LNCAP (cell line): ENCODE results near the gene PRDM10.

Experiments used
- CTCF ChIP-seq: fragments of 450-650 bp; IDR thresholded peaks from 2 replicates; pipeline ENCODE4 v1.5.1; 2017; ENCODE audit warnings: mild to moderate bottlenecking

The PRDM10 gene

DNA sequence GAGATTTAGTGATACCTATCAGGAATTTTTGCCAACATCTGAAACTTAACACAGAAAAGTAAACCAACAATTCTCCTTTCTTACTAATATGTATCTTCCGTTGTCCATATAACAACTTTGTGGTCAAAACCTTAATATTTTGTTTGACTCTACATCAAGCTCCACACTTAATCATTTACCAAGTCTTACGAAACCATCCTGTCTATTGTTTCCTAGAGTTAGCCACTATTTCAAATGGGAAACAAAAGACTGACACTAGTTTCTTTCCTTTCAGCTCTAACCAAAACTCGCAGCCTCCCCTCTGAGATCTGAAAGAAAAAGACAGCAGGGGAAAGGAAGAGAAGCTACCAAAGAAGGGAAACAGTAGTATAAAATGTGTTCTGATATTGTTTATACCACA is 26.5 kb upstream of the PRDM10 start:
- TF ChIP-seq CTCF = no peak

DNA sequence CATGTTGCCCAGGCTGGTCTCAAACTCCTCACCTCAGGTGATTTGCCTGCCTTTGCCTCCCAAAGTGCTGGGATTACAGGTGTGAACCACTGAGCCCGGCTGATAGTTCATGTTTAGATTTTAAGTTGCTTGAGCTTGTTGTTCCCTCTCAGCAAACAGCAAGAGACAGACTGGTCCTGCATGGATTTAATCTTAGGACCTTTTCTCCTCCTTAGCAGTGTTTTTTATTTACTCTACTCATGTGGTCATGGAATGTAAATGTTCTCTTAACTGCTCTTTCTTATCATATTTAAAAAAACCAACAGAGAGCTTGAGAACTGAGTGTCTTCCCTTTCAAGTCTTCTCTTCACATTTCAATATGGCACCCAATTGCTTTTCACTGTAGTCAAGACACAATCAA is 22.7 kb upstream of the PRDM10 start:
- TF ChIP-seq CTCF = no peak

- TF ChIP-seq CTCF = no peak
Observed at GRCh38 chr11:130024361-130024760, 21.7 kb upstream of the PRDM10 start.

- TF ChIP-seq CTCF = no peak
Observed at GRCh38 chr11:130023204-130023603, 20.6 kb upstream of the PRDM10 start.

DNA sequence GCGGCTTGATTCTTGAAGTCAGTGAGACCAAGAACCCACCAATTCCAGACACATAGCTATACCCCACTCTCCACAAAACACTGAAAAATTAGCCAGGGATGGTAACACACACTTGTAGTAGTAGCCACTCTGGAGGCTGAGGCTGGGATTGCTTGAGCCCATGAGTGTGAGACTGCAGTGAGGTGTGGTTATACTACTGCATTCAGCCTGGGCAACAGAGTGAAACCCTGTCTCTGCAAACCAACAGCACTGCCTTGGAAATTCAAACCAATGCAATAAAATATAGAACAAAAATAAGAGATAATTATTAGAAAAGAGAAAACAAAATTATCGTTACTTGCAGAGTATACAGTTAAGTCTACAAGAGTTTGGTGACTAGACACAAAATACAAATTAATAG is 20.2 kb upstream of the PRDM10 start:
- TF ChIP-seq CTCF = no peak

GRCh38 chr11:130020323-130020722 is 17.7 kb upstream of the PRDM10 start:
- no peak for TF ChIP-seq CTCF

DNA sequence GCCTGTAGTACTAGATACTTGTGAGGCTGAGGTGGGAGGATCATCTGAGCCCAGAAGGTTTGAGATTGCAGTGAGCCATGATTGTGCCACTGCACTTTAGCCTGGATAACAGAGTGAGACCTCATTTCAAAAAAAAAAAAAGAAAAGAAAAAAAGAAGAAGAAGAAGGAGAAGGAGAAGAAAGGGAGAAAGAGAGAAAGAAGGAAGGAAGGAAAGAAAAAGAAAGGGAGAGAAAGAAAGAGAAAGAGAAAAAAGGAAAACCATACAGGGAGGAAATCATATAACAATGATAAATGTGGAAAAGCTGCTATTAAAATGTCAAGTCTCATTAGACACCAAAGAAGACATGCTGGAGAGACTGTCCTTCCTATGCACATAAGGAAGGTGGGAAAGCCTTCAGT is 5.7 kb upstream of the PRDM10 start:
- no peak for TF ChIP-seq CTCF

DNA sequence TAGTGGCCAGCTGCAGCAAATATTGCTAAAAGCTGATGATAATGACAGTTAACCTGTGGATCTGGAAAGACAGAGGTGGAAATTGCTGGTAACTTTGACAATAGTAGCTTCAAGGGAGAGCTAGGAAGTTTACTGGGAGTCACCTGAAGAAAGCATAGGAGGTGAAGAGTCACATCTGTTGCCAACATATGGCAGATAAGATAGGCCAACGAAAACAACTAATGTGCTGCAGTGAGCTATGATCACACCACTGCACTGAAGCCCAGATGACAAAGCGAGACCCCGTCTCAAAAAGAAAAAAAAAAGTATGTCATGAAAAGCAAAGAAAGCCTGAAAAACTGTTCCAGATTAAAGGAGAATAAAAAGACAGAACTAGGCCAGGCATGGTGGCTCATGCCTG is 4.3 kb upstream of the PRDM10 start:
- no peak for TF ChIP-seq CTCF
